Measurements from ENCODE around the gene TPK1. TPM values are rescaled to one million over a fixed set of nuclear protein-coding genes. Genes with fewer than 3 reads are reported as not detected.

Gene TPK1
- total RNA-seq, 1 experiment from 2014 or later: 3.1 TPM

DNA sequence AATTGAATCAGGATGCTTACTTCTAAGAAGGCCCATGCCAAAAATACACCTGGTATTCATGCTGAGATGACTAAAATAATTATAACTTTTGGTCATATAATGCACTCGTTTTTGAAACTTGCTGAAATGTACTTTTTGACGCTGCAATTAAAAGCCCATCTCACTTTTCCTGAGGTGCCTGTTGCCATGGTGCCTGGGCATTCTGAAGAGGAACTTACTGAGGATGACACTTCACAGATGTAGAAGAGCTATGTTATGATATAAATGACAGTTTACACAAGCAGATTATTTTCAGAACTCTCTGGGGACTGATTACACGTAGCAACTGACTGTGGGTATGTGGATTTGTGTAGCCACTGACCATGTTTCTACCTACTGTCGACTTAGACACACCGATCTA lies 182.4 kb downstream of the TPK1 start:
- Histone ChIP-seq H4K91ac (ENCODE audit: insufficient read length, low read depth, low read length) (no peak overlapping the region), H3K18ac (ENCODE audit: insufficient read length, low read depth, low read length) (no peak overlapping the region), H4K5ac (ENCODE audit: insufficient read length, low read depth, low read length) (no peak overlapping the region), H2AK5ac (ENCODE audit: insufficient read length, low read length) (no peak overlapping the region), H3K27ac (ENCODE audit: insufficient read length, low read depth, low read length) (no peak overlapping the region), H3K23me2 (ENCODE audit: insufficient read length, low read depth, low read length, poor library complexity, severe bottlenecking) (no peaks in the 10 kb centered on the region), H2AFZ (ENCODE audit: low read length) (no peak overlapping the region), H3K9ac (ENCODE audit: extremely low read depth, insufficient read length, low read length) (no peak overlapping the region), H3K9me3 (ENCODE audit: control insufficient read depth, low read depth, low read length) (no peaks in the 10 kb centered on the region), H2BK12ac (ENCODE audit: insufficient read length, low read depth, low read length) (no peak overlapping the region), H3K4me2 (ENCODE audit: insufficient read depth, insufficient read length, low read length) (no peak overlapping the region), H3K79me1 (ENCODE audit: insufficient read depth, low read depth, low read length, poor library complexity, severe bottlenecking) (no peaks in the 10 kb centered on the region), H2BK120ac (ENCODE audit: low read depth, low read length, poor library complexity, severe bottlenecking) (no peak overlapping the region), H2BK15ac (ENCODE audit: low read depth, low read length) (no peak overlapping the region), H3K4me1 (ENCODE audit: insufficient read depth, low read length) (no peaks in the 10 kb centered on the region), H3K56ac (ENCODE audit: insufficient read length, low read depth, low read length) (no peak overlapping the region), H3K79me2 (ENCODE audit: insufficient read depth, low read length) (no peaks in the 10 kb centered on the region), H4K8ac (replicated peaks; ENCODE audit: insufficient read length, low read depth, low read length) (no peak overlapping the region), H3K23ac (ENCODE audit: insufficient read length, low read depth, low read length) (no peak overlapping the region), H3T11ph (ENCODE audit: low read length) (no peak overlapping the region), H3K27me3 (ENCODE audit: insufficient read depth, low read length) (no peaks in the 10 kb centered on the region), H3K4ac (ENCODE audit: low read depth, low read length) (no peak overlapping the region), H2BK20ac (ENCODE audit: low read depth, low read length, poor library complexity, severe bottlenecking) (no peak overlapping the region), H3K14ac (ENCODE audit: insufficient read depth, low read length) (no peak overlapping the region), H4K20me1 (ENCODE audit: control insufficient read depth, insufficient read depth, insufficient read length) (no peaks in the 10 kb centered on the region), H2BK5ac (ENCODE audit: insufficient read length, low read length) (no peak overlapping the region)
- Mint-ChIP-seq H3K4me3 (no peak overlapping the region), H3K27me3 (ENCODE audit: low read depth) (no peaks in the 10 kb centered on the region), H3K4me1 (peaks cover 4 to 6% of the 10 kb centered on the region in 2 experiments), H3K27ac (no peak overlapping the region), H3K36me3 (ENCODE audit: insufficient read depth in 1 of 3, low read depth in 3 of 3) (peaks cover 6 to 21% (median 7%) of the 10 kb centered on the region in 3 experiments; a peak in 6 of 7 replicates), H3K9me3 (peaks cover 14 to 18% of the 10 kb centered on the region in 2 experiments)
- WGBS (ENCODE audit: extremely low coverage, insufficient read length, low lambda C conversion rate): no CpG with 5 or more reads among the region's 5 CpGs
- no peak for DNase-seq
- TF ChIP-seq, protein P1, sequence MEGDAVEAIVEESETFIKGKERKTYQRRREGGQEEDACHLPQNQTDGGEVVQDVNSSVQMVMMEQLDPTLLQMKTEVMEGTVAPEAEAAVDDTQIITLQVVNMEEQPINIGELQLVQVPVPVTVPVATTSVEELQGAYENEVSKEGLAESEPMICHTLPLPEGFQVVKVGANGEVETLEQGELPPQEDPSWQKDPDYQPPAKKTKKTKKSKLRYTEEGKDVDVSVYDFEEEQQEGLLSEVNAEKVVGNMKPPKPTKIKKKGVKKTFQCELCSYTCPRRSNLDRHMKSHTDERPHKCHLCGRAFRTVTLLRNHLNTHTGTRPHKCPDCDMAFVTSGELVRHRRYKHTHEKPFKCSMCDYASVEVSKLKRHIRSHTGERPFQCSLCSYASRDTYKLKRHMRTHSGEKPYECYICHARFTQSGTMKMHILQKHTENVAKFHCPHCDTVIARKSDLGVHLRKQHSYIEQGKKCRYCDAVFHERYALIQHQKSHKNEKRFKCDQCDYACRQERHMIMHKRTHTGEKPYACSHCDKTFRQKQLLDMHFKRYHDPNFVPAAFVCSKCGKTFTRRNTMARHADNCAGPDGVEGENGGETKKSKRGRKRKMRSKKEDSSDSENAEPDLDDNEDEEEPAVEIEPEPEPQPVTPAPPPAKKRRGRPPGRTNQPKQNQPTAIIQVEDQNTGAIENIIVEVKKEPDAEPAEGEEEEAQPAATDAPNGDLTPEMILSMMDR (conservative IDR thresholded peaks at IDR 0.05): no peak

Measured in H9 (cell line).